Gastroesophageal sphincter (tissue), 3 donors: ENCODE results near the gene ATP5ME.

Source experiments
- POLR2A ChIP-seq, 2 donors: fragments of 450-650 bp; IDR thresholded peaks; one replicate each; pipeline ENCODE4 v1.6.1; 2017; ENCODE audit warnings: antibody characterized with exemption in 2 of 2, mild to moderate bottlenecking in 2 of 2, moderate library complexity in 1 of 2
- POLR2AphosphoS5 ChIP-seq: sonication (generic); formaldehyde crosslinking; IDR thresholded peaks from one replicate; pipeline ENCODE4 v1.6.1; 2017; ENCODE audit warnings: antibody characterized with exemption
- TF ChIP-seq, protein P1 (sequence below), 4 experiments: fragments of 200-600 bp in 2 of 4; fragments of 450-650 bp in 2 of 4; sonication (generic) in 1 of 4; IDR thresholded peaks; one replicate each; pipeline ENCODE4 v1.5.1; 2017 to 2019; ENCODE audit warnings: antibody characterized with exemption in 4 of 4, mild to moderate bottlenecking in 2 of 4, moderate library complexity in 2 of 4

DNA sequence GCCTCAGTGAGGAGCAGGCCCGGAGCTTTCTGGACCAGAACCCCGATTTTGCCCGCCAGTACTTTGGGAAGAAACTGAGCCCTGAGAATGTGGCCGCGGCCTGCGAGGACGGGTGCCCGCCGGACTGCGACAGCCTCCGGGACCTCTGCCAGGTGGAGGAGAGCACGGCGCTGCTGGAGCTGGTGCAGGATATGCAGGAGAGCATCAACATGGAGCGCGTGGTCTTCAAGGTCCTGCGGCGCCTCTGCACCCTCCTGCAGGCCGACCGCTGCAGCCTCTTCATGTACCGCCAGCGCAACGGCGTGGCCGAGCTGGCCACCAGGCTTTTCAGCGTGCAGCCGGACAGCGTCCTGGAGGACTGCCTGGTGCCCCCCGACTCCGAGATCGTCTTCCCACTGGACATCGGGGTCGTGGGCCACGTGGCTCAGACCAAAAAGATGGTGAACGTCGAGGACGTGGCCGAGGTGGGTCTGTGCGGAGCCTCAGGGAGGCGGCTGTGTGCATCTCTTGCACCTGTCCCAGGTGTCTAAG lies 48.4 kb downstream of the ATP5ME start:
- TF ChIP-seq POLR2A (IDR thresholded peaks at IDR 0.05), result no peak
- TF ChIP-seq, protein P1, sequence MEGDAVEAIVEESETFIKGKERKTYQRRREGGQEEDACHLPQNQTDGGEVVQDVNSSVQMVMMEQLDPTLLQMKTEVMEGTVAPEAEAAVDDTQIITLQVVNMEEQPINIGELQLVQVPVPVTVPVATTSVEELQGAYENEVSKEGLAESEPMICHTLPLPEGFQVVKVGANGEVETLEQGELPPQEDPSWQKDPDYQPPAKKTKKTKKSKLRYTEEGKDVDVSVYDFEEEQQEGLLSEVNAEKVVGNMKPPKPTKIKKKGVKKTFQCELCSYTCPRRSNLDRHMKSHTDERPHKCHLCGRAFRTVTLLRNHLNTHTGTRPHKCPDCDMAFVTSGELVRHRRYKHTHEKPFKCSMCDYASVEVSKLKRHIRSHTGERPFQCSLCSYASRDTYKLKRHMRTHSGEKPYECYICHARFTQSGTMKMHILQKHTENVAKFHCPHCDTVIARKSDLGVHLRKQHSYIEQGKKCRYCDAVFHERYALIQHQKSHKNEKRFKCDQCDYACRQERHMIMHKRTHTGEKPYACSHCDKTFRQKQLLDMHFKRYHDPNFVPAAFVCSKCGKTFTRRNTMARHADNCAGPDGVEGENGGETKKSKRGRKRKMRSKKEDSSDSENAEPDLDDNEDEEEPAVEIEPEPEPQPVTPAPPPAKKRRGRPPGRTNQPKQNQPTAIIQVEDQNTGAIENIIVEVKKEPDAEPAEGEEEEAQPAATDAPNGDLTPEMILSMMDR (IDR thresholded peaks at IDR 0.05), result no peak
- no peak for TF ChIP-seq POLR2AphosphoS5
